Vagina (tissue), 2 donors: ENCODE measurements around the gene EFNA1.
A peak's percentile ranks its signal among the peaks of the same experiment; 100 is the strongest.

Experiments used
- POLR2AphosphoS5 ChIP-seq, 2 donors: sonication (generic); formaldehyde crosslinking; IDR thresholded peaks; one replicate each; pipeline ENCODE4 v1.9.0; 2017; ENCODE audit warnings: antibody characterized with exemption in 2 of 2, mild to moderate bottlenecking in 2 of 2, low read depth in 1 of 2; ENCODE audit not compliant: insufficient read depth in 1 of 2
- TF ChIP-seq, protein P1 (sequence below), 3 experiments: fragments of 450-650 bp in 2 of 3; fragments of 200-600 bp in 1 of 3; sonication (generic) in 1 of 3; IDR thresholded peaks; one replicate each; pipeline ENCODE4 v1.5.1; 2017 to 2019; ENCODE audit warnings: antibody characterized with exemption in 3 of 3, mild to moderate bottlenecking in 2 of 3, moderate library complexity in 2 of 3

DNA sequence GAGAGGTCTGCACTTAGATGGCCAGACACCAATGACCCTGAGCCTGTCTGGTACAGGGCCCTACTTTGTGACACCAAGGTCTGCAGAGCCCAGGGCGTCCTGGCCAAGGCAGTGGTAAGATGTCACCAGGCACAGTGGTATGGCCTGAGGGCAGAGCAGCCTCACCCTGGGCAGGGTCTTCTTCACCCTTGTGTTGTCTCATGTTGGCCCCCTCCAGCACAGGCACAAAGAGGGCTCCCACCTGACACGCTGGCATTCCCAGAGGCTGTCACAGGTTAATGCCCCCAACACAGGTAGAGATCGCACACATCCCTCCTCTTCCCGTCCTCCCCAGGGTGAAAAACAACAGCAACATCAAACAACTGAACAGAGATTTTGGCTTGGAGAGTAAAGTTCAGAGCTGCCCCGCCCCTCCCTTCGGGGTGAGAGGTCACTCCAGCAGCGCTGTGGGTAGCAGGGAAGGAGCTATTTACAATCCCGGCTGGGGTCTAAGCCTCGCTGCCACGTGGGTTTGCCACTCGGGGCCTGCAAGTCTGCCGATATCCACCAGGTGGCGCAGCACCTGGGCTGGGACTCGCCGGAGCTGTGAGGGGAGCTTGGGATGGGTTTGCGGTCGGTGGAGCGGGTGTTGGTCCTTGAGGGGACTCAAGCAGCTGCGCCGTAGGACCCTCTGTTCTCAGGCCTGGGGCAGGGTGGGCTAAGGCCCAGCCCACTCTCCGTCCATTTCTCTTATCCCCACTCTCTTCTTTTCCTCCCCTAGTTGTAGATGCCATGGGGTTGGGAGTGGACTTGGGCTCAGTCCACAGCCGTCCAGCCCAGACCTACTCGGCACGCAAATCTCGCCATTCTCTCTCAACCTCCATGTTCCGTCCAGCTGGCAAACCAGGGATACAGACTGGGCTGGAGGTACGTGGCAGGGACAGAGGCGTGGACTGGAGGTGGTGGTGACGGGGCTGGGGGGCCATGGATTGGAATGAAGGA, 36.3 kb upstream of the EFNA1 start:
- TF ChIP-seq POLR2AphosphoS5 (IDR thresholded peaks at IDR 0.05; ENCODE audit: insufficient read depth in 1 of 2, low read depth in 1 of 2): peak in 1 of 2 donors; percentile 23
- TF ChIP-seq, protein P1, sequence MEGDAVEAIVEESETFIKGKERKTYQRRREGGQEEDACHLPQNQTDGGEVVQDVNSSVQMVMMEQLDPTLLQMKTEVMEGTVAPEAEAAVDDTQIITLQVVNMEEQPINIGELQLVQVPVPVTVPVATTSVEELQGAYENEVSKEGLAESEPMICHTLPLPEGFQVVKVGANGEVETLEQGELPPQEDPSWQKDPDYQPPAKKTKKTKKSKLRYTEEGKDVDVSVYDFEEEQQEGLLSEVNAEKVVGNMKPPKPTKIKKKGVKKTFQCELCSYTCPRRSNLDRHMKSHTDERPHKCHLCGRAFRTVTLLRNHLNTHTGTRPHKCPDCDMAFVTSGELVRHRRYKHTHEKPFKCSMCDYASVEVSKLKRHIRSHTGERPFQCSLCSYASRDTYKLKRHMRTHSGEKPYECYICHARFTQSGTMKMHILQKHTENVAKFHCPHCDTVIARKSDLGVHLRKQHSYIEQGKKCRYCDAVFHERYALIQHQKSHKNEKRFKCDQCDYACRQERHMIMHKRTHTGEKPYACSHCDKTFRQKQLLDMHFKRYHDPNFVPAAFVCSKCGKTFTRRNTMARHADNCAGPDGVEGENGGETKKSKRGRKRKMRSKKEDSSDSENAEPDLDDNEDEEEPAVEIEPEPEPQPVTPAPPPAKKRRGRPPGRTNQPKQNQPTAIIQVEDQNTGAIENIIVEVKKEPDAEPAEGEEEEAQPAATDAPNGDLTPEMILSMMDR (IDR thresholded peaks at IDR 0.05): peak; percentile 90 to 96 (median 96)
